ENCODE data around the gene HYDIN.
"Not testable (repeated sequence)": the region's sequence is repeated elsewhere in the genome, so short reads cannot be mapped to it uniquely, and the experiment has no call there.

DNA sequence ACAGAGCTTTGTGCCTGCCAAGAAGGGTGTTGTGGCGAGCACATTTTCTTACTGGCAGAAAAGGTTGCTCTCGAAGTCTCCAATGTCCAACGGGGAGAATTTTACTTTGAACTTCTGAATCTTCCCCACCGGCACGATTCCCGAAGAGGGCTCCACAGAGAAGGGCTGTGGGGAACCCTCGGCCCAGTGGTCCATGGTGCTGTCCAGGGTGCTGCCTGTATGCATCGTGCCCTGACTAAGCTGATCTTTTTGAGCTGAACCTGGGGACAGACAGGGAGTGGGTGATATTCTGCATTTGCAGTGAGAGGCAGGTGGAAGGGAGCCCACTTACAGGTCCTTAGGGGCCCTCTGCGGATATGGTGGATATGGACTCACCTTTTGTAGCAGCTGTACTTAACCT lies 368.5 kb downstream of the HYDIN start:
- TF ChIP-seq, protein P1, sequence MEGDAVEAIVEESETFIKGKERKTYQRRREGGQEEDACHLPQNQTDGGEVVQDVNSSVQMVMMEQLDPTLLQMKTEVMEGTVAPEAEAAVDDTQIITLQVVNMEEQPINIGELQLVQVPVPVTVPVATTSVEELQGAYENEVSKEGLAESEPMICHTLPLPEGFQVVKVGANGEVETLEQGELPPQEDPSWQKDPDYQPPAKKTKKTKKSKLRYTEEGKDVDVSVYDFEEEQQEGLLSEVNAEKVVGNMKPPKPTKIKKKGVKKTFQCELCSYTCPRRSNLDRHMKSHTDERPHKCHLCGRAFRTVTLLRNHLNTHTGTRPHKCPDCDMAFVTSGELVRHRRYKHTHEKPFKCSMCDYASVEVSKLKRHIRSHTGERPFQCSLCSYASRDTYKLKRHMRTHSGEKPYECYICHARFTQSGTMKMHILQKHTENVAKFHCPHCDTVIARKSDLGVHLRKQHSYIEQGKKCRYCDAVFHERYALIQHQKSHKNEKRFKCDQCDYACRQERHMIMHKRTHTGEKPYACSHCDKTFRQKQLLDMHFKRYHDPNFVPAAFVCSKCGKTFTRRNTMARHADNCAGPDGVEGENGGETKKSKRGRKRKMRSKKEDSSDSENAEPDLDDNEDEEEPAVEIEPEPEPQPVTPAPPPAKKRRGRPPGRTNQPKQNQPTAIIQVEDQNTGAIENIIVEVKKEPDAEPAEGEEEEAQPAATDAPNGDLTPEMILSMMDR (conservative IDR thresholded peaks at IDR 0.05; ENCODE audit: low read length): not testable (repeated sequence)
- TF ChIP-seq EZH2phosphoT487 (IDR thresholded peaks at IDR 0.05; ENCODE audit: borderline replicate concordance, low read depth, low read length): not testable (repeated sequence)
